ENCODE data around the gene CHFR. TPM values are rescaled to one million over a fixed set of nuclear protein-coding genes. Genes with fewer than 3 reads are reported as not detected.

The CHFR gene
- total RNA-seq, 1 experiment from 2014 or later = 53.3 TPM

GRCh38 chr12:132835076-132836025 lies 52.1 kb downstream of the CHFR start:
- Histone ChIP-seq H3K4me2 (ENCODE audit: insufficient read depth, insufficient read length, low read length) (no peak overlapping the region), H3K14ac (ENCODE audit: insufficient read depth, low read length) (no peak overlapping the region), H3K27ac (ENCODE audit: insufficient read length, low read depth, low read length) (no peak overlapping the region), H3K27me3 (ENCODE audit: insufficient read depth, low read length) (no peaks in the 10 kb centered on the region), H4K91ac (ENCODE audit: insufficient read length, low read depth, low read length) (no peak overlapping the region), H2BK5ac (ENCODE audit: insufficient read length, low read length) (no peak overlapping the region), H3K4ac (ENCODE audit: low read depth, low read length) (no peak overlapping the region), H2AK5ac (ENCODE audit: insufficient read length, low read length) (no peak overlapping the region), H4K5ac (ENCODE audit: insufficient read length, low read depth, low read length) (no peak overlapping the region), H2BK120ac (ENCODE audit: low read depth, low read length, poor library complexity, severe bottlenecking) (no peak overlapping the region), H2AFZ (ENCODE audit: low read length) (no peak overlapping the region), H3K4me1 (ENCODE audit: insufficient read depth, low read length) (no peaks in the 10 kb centered on the region), H3K79me1 (ENCODE audit: insufficient read depth, low read depth, low read length, poor library complexity, severe bottlenecking) (no peaks in the 10 kb centered on the region), H3K23ac (ENCODE audit: insufficient read length, low read depth, low read length) (no peak overlapping the region), H3K9me3 (ENCODE audit: control insufficient read depth, low read depth, low read length) (no peaks in the 10 kb centered on the region), H4K8ac (replicated peaks; ENCODE audit: insufficient read length, low read depth, low read length) (no peak overlapping the region), H3K9ac (ENCODE audit: extremely low read depth, insufficient read length, low read length) (no peak overlapping the region), H3K18ac (ENCODE audit: insufficient read length, low read depth, low read length) (no peak overlapping the region), H2BK15ac (ENCODE audit: low read depth, low read length) (no peak overlapping the region), H3K23me2 (ENCODE audit: insufficient read length, low read depth, low read length, poor library complexity, severe bottlenecking) (no peaks in the 10 kb centered on the region), H3K79me2 (ENCODE audit: insufficient read depth, low read length) (no peaks in the 10 kb centered on the region), H3K56ac (ENCODE audit: insufficient read length, low read depth, low read length) (no peak overlapping the region), H4K20me1 (ENCODE audit: control insufficient read depth, insufficient read depth, insufficient read length) (no peaks in the 10 kb centered on the region), H3T11ph (ENCODE audit: low read length) (no peak overlapping the region), H2BK12ac (ENCODE audit: insufficient read length, low read depth, low read length) (no peak overlapping the region), H2BK20ac (ENCODE audit: low read depth, low read length, poor library complexity, severe bottlenecking) (no peak overlapping the region)
- Mint-ChIP-seq H3K4me3 (no peak overlapping the region), H3K27me3 (ENCODE audit: low read depth) (no peaks in the 10 kb centered on the region), H3K9me3 (no peaks in the 10 kb centered on the region), H3K36me3 (ENCODE audit: insufficient read depth in 1 of 3, low read depth in 3 of 3) (peaks cover 7 to 28% (median 8%) of the 10 kb centered on the region in 3 experiments), H3K4me1 (no peaks in the 10 kb centered on the region), H3K27ac (no peak overlapping the region)
- no CpG with 5 or more reads among the region's 42 CpGs for WGBS (ENCODE audit: extremely low coverage, insufficient read length, low lambda C conversion rate)
- no peak for TF ChIP-seq CTCF (conservative IDR thresholded peaks at IDR 0.05)
- DNase-seq = no peak

Measured in H9 (cell line).